HCEC 1CT (cell line): ENCODE results near the gene SEC14L5.

ENCODE experiments used
- DNase-seq: peaks from one replicate; pipeline ENCODE4 v3.0.0-alpha.2; 2017

Gene SEC14L5

DNA sequence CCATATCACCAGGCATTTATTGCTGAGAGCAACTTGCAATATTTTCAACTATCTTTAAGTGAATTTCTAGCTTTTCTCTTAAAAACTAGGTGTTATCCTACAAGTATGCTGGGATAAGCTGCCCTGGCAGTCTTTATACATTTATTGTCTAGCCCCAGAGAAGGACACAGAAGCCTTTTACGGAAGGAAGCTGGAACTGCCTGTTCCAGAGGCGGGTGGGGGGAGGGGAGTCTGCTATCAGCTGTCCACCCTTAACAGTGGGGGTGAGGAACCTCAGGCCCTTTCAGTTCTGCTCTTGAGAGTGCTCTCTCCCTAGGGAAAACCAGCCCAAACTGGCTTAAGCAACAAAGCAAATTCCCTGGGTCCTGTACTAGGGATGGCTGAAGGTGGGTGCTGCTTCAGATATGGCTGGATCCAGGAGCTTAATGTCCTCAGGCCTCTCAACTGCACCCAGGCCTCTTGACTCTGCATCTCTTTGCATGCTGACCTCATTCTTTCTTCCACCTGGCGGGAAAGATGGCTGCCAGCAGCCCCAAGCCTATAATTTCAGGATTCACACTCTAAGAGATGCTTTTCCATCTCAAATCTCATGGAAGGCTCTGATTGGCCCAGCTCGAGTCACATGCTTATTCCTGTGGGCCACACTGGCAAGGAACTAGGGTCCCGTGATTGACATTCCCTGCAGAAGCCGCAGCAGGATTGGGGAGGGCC is 59.0 kb downstream of the SEC14L5 start:
- DNase-seq: no peak

DNA sequence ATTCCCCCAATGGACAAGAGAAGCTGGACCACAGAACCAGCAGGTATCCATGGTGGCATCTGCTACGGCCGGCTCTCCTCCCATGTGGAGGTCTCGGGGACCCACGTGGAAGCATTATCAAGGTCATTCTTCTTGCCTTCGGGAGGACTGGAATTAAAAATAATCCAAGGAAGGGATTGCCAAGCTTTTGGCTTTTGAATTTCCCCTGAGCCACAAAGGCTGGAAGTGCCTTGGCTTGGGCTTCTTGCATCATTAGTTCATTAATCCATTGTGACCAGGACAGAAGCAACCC is 59.5 kb downstream of the SEC14L5 start:
- DNase-seq: no peak

DNA sequence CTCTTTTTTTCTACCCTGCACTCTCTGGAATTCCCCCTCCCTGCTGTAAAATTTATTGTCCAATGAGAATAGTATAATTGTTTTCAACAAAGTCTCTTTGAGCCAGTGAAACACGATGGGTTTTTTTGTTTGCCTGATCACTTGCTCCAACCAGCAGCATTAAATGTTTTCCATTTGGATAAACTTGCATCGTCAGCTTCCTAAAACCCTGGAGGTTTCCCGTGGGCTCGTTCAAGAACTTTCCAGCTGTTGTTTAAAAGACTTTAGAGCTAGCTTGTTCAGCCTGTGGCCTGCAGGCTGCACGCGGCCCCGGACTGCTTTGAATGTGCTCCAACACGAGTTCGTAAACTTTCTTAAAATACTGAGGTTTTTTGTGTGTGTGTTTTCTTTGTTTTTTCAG is 60.7 kb downstream of the SEC14L5 start:
- no peak for DNase-seq

DNA sequence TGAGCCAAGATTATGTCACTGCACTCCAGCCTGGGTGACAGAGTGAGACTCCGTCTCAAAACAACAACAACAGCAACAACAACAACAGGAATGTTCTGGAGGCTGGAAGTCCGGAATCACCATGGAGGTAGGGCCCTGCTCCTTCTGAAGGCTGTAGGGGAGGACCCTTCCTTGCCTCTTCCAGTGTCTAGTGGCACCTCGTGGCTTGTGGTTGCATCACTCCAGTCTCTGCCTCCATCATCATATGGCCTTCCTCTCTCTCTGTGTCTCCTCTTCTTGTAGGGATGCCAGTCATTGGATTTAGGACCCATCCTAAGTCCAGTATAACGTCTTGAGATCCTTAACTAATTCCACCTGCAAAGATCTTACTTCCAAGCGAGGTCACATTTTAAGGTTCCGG is 61.6 kb downstream of the SEC14L5 start:
- no peak for DNase-seq

- DNase-seq: no peak
Observed at GRCh38 chr16:5020551-5020950, 62.4 kb downstream of the SEC14L5 start.

DNA sequence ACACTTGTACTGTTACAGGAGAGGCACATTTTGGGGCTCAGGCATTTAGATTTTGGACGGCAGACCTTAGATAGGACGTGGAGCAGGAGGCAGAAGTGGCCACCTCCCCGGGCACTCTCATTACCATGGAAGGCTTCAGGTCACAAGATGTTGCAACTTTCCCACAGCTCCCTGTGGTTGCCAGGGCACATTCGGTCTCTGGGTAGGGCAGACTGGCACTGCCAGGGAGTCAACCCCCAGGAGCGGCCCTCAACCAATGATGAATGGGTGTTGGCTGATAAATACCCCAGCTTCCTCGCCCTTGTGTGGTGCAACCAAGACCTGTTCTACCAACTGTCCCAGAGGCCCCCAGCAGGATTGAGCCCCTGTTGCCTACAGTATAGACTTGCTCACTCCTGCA is 64.4 kb downstream of the SEC14L5 start:
- no peak for DNase-seq

GRCh38 chr16:5024632-5025031 is 66.5 kb downstream of the SEC14L5 start:
- DNase-seq: peak; percentile 50

DNA sequence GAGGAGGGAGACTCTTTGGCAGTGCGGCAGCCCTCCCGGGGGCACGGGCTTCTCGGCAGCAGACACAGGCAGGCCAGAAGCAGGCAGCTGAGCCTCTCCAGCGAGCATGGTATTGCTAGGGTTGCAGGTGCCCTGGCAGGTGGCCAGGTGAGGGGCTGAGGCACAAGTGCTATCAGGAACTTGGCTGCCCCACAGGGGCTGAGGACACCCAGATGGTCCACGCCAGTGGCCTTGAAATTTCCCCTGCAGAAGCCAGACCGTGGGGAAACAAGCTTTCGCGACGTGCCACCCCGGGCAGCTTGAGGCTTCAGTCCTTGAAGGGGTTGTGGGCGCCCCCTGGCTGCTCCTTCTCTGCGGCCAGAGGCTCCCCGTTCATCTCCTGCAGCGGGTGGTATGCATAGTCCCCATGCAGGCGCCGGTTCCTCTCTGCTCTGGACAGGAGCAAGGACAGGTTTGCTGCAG is 67.1 kb downstream of the SEC14L5 start:
- no peak for DNase-seq

DNA sequence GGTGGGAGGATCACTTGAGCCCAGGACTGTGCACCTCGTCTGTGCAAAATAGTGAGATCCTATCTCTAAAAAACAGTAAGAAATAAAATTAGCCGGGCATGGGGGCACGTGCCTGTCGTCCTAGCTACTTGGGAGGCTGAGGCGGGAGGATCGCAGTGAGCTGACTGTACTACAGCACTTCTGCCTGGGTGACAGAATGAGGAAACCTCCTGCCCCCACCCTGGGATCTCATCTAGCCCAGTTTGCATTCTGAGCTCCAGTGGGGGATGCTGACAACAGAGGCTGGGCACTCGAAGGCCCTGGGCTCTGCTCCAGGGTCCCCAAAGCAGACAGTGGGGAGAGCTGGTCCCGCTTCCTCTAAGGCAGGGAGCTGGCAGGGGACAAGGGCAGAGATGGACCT is 68.5 kb downstream of the SEC14L5 start:
- DNase-seq: no peak

DNA sequence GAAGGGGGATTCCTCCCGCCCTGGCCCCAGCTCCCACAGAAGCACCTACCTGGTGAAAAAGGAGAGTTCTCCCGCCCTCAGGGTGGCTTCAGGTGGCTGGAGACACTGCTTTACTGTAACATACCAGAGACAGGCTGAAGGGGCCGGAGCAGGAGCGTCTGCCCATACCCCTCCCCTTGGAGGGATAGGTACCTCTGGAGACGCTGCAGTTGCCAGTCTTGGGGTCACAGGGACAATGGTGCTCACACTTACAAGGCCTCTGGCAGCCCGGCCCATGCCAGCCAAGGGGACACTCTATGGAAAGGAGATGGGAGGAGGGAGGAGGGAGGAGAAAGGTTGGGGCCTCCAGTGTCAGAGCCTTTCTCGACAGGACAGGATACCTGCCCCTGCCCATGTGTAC is 69.0 kb downstream of the SEC14L5 start:
- DNase-seq: no peak

DNA sequence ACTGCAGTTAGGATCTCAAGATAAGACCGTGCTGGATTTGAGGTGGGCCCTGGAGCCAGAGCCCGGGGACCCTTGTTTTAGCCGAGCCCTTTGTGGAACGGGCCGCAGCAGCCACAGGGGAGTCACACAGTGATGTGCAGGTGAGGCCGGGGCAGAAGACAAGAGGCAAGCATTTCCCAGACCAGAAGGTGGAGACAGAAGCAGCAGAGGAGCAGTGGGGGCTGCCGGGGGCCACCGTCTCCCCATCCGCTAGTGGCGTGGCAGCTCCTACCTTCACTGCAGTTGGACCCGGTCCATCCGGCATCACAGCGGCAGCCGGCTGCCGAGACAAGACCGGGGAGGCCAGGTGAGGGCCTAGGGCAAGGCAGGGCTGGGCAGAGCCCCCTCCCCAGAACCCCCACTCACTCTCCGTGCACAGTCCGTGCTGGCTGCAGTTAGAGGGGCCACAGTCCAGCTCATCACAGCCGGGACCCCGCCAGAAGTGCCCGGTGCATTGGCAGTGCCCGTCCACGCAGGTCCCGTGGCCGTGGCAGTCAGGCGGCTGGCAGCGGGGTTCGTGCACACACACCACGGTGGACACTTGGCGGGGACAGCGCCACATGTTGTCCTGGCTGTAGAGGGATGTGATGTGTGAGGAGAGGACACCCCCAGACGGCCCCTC is 69.6 kb downstream of the SEC14L5 start:
- no peak for DNase-seq

DNA sequence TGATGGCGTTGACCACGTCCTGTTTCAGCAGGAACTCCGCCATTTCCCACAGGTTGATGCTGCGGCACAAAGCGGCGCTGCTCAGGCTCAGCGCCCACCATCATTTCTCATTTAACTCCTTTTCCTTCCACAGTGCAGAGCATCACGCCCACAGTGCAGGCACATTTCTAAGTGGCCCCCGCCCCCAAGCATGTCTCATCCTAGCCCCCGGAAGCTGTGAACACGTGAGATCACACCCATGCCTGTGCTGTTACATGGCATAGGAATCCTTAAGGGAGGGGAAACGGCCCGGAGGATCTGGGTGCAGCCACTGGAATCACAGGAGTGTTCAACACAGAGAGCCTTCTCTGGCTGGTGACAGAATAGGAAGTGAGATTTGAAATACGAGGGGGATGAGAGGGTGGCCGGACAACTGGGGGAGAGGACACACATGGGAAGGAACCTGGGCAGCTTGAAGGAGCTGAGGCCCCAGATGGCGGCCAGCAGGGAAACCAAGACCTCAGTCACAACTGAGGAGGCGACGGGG is 70.9 kb downstream of the SEC14L5 start:
- no peak for DNase-seq

DNA sequence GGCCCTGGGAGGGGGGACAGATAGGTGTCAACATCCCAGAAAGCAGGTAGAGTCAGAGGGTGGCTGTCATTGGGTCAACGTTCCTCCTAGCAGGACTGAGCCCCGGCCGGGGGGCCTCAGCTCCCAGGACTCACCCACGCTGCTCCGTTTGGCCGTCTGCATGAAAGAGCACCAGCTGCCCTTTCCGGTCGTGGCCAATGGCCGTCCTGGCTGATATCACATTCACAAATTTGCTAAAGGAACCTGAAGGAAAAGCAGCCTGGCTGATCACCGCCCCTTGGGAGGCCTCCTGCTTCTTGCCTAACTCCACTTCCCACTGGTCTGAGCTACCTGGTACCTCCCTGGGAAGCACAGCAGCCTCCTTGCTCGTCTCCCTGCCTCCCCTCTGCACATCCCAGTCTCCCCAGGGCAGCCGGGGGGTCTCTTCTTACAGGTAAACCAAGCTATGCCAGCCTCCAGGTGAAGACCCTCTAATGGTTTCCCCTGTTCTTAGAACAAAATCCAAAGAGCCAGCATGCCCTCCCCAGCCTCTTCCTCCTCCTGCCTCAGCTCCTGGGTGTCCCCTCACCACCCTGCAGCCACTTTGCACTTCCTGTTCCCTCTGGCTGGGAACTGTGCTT is 72.2 kb downstream of the SEC14L5 start:
- no peak for DNase-seq

DNA sequence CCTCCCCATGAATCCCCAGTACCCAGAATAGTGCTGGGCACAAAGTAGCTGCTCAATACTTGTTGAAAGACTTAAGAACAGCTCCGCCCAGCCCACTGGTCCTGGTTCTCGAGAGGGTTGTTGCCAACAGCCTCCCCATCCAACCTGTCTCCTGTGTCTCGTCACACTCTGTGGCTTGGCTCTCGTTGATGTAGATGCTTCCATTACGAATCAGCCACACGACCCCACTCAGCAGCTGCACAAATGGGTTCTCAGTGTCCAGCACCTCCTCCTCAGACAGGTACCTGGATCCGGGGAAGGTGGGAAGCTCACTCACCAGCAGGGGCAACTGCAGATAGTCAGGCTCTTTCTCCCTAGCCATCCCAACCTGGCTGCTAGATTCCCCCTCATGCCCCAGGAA is 73.5 kb downstream of the SEC14L5 start:
- no peak for DNase-seq

GRCh38 chr16:5032748-5033167 is 74.6 kb downstream of the SEC14L5 start:
- no peak for DNase-seq

GRCh38 chr16:5033256-5034166 is 75.4 kb downstream of the SEC14L5 start, which contains the start of gene NAGPA:
TSS of gene NAGPA (minus strand) at chr16:5033935. CDS start at chr16:5033914, 21 bp downstream.
- peak; percentile 73 for DNase-seq

DNA sequence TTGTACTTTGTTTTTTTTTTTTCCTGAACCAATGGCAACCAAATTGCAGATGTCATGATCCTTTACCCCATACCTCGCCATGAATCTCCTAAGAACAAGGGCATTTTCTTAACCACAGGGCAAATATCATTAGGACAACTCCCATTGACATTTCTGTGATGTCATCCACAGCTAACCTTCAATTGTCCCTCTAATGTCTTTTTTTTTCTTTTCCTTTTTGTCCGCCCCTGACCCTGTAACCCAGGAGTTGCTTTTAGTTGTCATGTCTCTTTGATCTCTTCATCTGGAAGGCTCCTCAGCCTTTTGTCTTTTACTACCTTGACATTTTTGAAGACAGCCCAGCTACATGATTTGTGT is 76.0 kb downstream of the SEC14L5 start:
- no peak for DNase-seq

- DNase-seq: no peak
Observed at GRCh38 chr16:5035909-5036227, 77.7 kb downstream of the SEC14L5 start.

GRCh38 chr16:5036228-5037156 is 78.4 kb downstream of the SEC14L5 start:
- no peak for DNase-seq

- no peak for DNase-seq
Observed at GRCh38 chr16:5040451-5040850, 82.3 kb downstream of the SEC14L5 start.

- peak; percentile 59 for DNase-seq
Observed at GRCh38 chr16:5041600-5042133, 83.5 kb downstream of the SEC14L5 start.
